Neural progenitor cell (in vitro differentiated cells): ENCODE data around the gene PRRX2.

Experiments used
- CTCF ChIP-seq: fragments of 200-600 bp; sonication (generic); IDR thresholded peaks from 2 replicates; pipeline ENCODE4 v1.5.1; 2017; ENCODE audit warnings: antibody characterized with exemption, mild to moderate bottlenecking
- EZH2 ChIP-seq: fragments of 200-600 bp; sonication (generic); IDR thresholded peaks from 2 replicates; pipeline ENCODE4 v1.6.1; 2017; ENCODE audit warnings: antibody characterized with exemption, mild to moderate bottlenecking, moderate library complexity

- TF ChIP-seq CTCF: peak; percentile 63
- TF ChIP-seq EZH2: no peak
Measured at GRCh38 chr9:129617167-129617566, 48.3 kb upstream of the PRRX2 start.
